HEK293T (cell line): ENCODE results near the gene WDR41.

Experiments used
- CTCF ChIA-PET: fragments of 350-600 bp; formaldehyde crosslinking; extraction: SDS; loops from one replicate; lab custom pipeline; 2021; ENCODE audit warnings: antibody characterized with exemption, inconsistent platforms; lab: Yijun Ruan, JAX
- POLR2A ChIA-PET: fragments of 350-600 bp; formaldehyde crosslinking; extraction: SDS; loops from one replicate; lab custom pipeline; 2020; ENCODE audit warnings: antibody characterized with exemption, inconsistent platforms; lab: Yijun Ruan, JAX
- DNase-seq: peaks from one replicate; pipeline ENCODE4 v3.0.0; 2012; ENCODE audit warnings: mixed read lengths; ENCODE audit errors: extremely low spot score
- ARNT ChIP-seq: fragments of 450-650 bp; IDR thresholded peaks from 2 replicates; pipeline ENCODE4 v1.6.1; 2017; ENCODE audit warnings: mild to moderate bottlenecking
- BHLHE40 ChIP-seq: fragments of 450-650 bp; IDR thresholded peaks from 2 replicates; pipeline ENCODE4 v1.6.1; 2016; ENCODE audit warnings: mild to moderate bottlenecking, moderate library complexity, borderline replicate concordance
- CTBP1 ChIP-seq: fragments of 450-650 bp; IDR thresholded peaks from 2 replicates; pipeline ENCODE4 v1.6.1; 2016; ENCODE audit warnings: borderline replicate concordance
- ELF4 ChIP-seq: fragments of 450-650 bp; IDR thresholded peaks from 2 replicates; pipeline ENCODE4 v1.6.1; 2017; ENCODE audit warnings: antibody characterized with exemption
- FOXA1 ChIP-seq: fragments of 450-650 bp; IDR thresholded peaks from 2 replicates; pipeline ENCODE4 v1.6.1; 2016; ENCODE audit warnings: mild to moderate bottlenecking
- FOXK2 ChIP-seq: fragments of 450-650 bp; IDR thresholded peaks from 2 replicates; pipeline ENCODE4 v1.6.1; 2016; ENCODE audit warnings: mild to moderate bottlenecking
- FOXM1 ChIP-seq: fragments of 450-650 bp; IDR thresholded peaks from 2 replicates; pipeline ENCODE4 v1.6.1; 2017; ENCODE audit warnings: mild to moderate bottlenecking, borderline replicate concordance
- HDGF ChIP-seq: fragments of 450-650 bp; IDR thresholded peaks from 2 replicates; pipeline ENCODE4 v1.6.1; 2017; ENCODE audit warnings: antibody characterized with exemption, borderline replicate concordance
- L3MBTL2 ChIP-seq: fragments of 450-650 bp; conservative IDR thresholded peaks from 2 replicates; pipeline ENCODE4 v1.6.1; 2016; ENCODE audit warnings: mild to moderate bottlenecking
- LEF1 ChIP-seq: fragments of 450-650 bp; IDR thresholded peaks from 2 replicates; pipeline ENCODE4 v1.6.1; 2017; ENCODE audit warnings: mild to moderate bottlenecking, borderline replicate concordance
- NFRKB ChIP-seq: fragments of 450-650 bp; IDR thresholded peaks from 2 replicates; pipeline ENCODE4 v1.6.1; 2016; ENCODE audit warnings: mild to moderate bottlenecking, moderate library complexity
- SP1 ChIP-seq: fragments of 450-650 bp; IDR thresholded peaks from 2 replicates; pipeline ENCODE4 v1.6.1; 2017
- SUZ12 ChIP-seq: fragments of 450-650 bp; IDR thresholded peaks from 2 replicates; pipeline ENCODE4 v1.6.1; 2016; ENCODE audit warnings: mild to moderate bottlenecking
- TARDBP ChIP-seq: fragments of 450-650 bp; IDR thresholded peaks from 2 replicates; pipeline ENCODE4 v1.6.1; 2016
- ZNF384 ChIP-seq: fragments of 450-650 bp; IDR thresholded peaks from 2 replicates; pipeline ENCODE4 v1.6.1; 2016
- TF ChIP-seq, protein P1 (sequence below): fragments of 450-650 bp; IDR thresholded peaks from 2 replicates; pipeline ENCODE4 v1.6.1; 2016

WDR41 gene

DNA sequence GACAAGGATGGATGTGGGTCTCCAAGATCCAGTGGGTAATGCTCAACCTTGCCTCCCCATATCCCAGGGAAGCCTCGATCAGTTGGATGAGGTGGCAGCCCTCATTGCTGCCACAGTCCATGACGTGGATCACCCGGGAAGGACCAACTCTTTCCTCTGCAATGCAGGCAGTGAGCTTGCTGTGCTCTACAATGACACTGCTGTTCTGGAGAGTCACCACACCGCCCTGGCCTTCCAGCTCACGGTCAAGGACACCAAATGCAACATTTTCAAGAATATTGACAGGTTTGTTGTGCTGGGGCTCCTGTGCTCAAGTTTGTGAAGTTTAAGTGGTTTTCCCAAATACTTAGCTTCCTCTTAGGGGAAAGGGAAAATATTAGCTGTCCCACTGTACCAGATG is 74.0 kb downstream of the WDR41 start:
- ChIA-PET CTCF (no interaction called here), POLR2A (no interaction called here)
- DNase-seq: no peak
- TF ChIP-seq BHLHE40 (no peak), FOXA1 (no peak), SUZ12 (no peak), SP1 (no peak), HDGF (no peak), FOXK2 (no peak), NFRKB (no peak), TARDBP (no peak), ELF4 (no peak), L3MBTL2 (no peak), ZNF384 (no peak)
- TF ChIP-seq, protein P1, sequence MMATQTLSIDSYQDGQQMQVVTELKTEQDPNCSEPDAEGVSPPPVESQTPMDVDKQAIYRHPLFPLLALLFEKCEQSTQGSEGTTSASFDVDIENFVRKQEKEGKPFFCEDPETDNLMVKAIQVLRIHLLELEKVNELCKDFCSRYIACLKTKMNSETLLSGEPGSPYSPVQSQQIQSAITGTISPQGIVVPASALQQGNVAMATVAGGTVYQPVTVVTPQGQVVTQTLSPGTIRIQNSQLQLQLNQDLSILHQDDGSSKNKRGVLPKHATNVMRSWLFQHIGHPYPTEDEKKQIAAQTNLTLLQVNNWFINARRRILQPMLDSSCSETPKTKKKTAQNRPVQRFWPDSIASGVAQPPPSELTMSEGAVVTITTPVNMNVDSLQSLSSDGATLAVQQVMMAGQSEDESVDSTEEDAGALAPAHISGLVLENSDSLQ: no peak

DNA sequence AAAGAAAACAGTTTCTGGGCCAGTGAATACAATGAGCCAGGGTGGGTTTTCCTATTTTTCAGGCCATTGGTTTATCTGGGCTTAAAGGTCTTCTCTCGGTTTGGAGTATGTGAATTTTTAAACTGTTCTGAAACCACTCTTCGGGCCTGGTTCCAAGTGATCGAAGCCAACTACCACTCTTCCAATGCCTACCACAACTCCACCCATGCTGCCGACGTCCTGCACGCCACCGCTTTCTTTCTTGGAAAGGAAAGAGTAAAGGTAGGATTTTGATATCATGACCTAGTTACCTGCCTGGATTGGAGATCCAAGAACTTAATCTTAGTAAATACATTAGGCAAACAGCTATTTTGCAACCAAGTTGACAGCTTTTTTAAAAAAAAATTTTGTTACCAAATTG is 79.1 kb downstream of the WDR41 start:
- TF ChIP-seq L3MBTL2 (no peak), FOXM1 (no peak)
- ChIA-PET POLR2A (no interaction called here), CTCF (no interaction called here)
- DNase-seq: no peak

DNA sequence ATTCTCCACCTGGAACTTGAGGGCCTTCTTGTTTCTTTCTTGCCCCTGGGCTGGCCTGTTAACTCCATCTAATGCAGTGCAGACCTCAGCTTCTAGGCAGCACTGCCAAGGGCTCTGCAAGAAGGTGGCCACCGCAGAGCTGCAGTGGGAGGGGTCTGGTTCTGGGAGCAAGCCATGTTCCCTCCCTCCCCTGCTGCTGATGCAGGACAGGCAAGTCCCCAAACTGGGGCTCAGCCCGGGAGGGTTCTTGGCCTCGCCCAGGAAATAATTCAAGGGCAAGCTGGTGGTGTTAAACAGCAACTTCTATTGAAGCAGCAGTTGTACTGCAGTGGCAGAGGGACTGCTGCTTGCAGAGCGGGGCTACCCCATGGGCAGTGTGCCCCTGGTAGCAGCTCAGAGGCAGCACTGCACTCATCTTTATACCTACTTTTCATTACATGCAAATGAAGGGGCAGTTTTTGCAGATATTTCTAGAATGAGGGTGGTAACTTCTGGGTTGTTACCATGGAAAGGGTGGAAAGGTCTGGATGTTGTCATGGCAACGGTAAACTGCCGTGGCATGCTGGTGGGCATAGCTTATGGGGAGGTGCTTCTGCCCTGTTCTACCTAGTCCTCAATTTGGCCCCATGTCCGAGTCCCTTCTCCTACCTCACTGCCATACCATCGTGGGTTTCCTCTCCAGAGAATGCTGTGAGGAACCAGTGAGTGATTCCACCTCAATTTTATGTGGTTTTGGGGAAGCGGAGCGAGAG is 82.1 kb downstream of the WDR41 start:
- no peak for DNase-seq
- ChIA-PET CTCF (no interaction called here), POLR2A (no interaction called here)
- no peak for TF ChIP-seq ARNT
- no peak for TF ChIP-seq ZNF384

DNA sequence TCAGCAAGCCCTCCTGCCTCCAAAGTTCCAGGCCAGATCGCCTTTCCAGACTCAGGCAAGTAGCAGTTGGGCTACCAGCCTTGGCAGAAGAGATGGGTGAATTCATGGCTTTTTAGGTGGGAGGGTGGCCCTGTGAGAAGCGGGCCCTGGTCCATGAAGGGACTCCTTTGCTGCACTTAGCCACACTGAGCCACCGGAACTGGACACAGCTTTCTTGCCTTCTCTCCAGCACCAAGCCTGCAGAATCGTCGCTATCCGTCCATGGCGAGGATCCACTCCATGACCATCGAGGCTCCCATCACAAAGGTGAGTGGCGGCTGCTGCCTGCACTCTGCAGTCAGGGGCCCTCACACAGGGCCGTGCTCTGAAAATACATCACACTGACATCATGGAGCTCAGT is 85.0 kb downstream of the WDR41 start:
- TF ChIP-seq NFRKB (no peak), FOXM1 (no peak), L3MBTL2 (no peak), ELF4 (no peak), ZNF384 (no peak), BHLHE40 (no peak), FOXA1 (no peak), ARNT (no peak), FOXK2 (no peak), LEF1 (no peak)
- TF ChIP-seq, protein P1: no peak
- DNase-seq: no peak
- ChIA-PET CTCF (no interaction called here), POLR2A (no interaction called here)

DNA sequence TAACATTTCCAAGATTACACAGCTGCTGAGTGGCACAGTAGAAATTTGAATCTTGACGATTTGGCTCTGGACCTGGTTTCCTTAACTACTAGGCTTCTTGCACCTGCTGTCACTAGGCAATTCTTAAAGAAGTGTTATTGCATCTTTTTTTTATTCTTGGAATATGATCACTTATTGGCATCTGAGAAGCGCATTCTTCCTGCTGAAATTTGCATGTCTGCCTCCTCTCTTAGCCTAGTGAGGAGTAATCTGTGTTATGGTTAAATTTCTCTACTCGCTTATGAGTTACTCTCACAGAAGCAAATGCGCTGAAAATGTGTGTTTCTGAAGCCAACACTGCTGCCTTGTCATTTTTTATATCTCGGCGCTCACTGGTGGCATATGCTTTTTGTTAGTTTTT is 89.3 kb downstream of the WDR41 start:
- CTCF ChIA-PET: no interaction called here
- POLR2A ChIA-PET: no interaction called here
- TF ChIP-seq BHLHE40 (no peak), TARDBP (no peak), L3MBTL2 (no peak), FOXM1 (no peak), NFRKB (no peak), LEF1 (no peak), ELF4 (no peak), SP1 (no peak), SUZ12 (no peak), FOXK2 (no peak), CTBP1 (no peak), ARNT (no peak), FOXA1 (no peak), HDGF (no peak), ZNF384 (no peak)
- TF ChIP-seq, protein P1: no peak
- DNase-seq: no peak

DNA sequence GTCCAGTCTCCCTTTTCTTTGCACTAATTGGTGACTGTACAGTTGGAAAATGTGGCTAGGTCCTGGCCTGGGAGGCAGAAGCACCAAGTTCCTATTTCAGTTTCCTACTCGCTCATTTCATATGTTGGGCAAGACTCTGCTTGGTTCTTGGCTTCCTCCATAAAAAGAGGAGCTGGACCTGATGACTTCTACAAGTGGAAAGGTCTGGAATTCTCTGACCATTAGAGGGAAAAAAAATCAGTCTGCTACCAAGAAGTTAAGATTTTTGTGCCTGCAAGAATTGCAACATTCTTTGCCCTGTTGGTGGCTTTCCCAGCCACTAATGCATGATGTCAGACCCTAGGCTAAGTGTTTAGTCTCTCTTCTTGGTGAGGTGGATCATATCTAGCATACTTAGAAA is 91.5 kb downstream of the WDR41 start:
- ChIA-PET POLR2A (no interaction called here), CTCF (no interaction called here)
- no peak for DNase-seq
- TF ChIP-seq LEF1 (no peak), TARDBP (no peak), BHLHE40 (no peak), ARNT (no peak), HDGF (no peak)
- TF ChIP-seq, protein P1: no peak
